Measurements from ENCODE around the gene DEXI.
"Not testable (repeated sequence)": the region's sequence is repeated elsewhere in the genome, so short reads cannot be mapped to it uniquely, and the experiment has no call there.

DEXI gene

DNA sequence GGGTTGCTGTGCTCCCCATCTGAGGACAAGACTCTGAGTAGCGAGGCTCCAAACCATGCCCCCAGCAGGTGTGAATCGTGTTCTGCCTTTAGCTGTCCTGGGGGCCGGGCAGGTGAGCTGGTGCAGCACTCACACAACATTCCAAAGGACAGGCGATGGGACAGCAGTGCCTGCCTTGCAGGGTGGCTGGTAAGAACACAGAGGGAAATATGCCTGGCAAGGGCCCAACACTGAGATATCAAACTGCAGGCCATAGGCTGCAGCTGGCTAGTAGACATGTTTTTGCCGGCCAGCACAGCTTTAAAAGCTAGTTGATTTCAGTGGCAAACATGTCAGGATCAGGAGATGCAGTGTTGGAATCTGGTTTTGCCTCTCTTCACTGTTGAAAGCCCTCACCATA is 25.7 kb upstream of the DEXI start:
- no peak for DNase-seq

DNA sequence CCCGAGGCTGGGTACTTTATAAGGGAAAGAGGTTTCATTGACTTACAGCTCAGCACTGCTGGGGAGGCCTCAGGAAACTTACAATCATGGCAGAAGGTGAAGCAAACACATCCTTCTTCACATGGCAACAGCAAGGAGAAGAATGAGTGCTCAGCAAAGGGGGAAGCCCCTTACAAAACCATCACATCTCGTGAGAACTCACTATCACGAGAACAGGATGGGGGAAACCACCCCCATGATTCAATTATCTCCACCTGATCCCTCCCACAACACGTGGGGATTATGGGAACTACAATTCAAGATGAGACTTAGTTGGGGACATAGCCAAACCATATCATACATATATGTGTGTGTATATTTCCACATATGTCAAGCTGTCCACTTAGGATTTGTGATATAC is 24.3 kb upstream of the DEXI start:
- DNase-seq: not testable (repeated sequence)

DNA sequence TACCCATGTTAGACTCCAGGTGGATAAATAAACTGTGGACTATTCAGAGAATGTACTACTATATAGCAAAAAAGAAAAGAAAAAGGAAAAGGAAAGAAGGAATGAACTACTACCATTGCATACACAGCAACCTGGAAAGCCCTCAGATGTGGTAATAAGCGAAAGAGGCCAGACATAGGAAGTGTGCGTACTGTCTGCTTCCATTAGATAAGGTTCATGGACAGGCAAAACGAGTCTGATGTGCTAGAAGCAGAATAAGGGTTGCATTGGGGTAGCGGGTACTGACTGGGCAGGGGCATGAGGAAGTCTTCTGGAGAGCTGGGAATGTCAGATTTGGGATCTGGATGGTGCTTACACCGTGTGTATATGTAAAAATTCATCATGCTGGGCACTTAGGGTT is 23.9 kb upstream of the DEXI start:
- no peak for DNase-seq

GRCh38 chr16:10965440-10966061 is 23.3 kb upstream of the DEXI start:
- DNase-seq: no peak

GRCh38 chr16:10964891-10965326 is 22.6 kb upstream of the DEXI start:
- no peak for DNase-seq

GRCh38 chr16:10964039-10964890 is 22.0 kb upstream of the DEXI start:
- peak; percentile 93 for DNase-seq

DNA sequence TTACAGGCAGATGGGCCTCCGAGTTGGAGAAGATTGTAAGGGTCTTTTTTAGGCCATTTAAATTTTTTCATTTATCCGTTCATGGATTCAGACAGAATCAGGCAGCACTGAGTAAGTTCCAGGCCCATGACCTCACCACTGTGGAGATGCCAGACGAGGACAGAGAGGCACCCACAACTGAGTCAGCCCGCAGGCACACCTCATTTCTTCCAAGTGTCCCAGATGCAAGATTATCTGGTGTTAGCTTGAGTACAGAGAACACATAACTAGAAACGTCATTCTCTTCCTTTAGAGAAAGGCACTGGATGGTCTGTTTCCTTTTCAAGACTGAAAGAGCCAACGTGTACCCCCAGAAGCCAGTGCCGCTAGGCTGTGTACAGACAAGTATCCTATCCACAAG is 19.0 kb upstream of the DEXI start:
- DNase-seq: peak; percentile 82

DNA sequence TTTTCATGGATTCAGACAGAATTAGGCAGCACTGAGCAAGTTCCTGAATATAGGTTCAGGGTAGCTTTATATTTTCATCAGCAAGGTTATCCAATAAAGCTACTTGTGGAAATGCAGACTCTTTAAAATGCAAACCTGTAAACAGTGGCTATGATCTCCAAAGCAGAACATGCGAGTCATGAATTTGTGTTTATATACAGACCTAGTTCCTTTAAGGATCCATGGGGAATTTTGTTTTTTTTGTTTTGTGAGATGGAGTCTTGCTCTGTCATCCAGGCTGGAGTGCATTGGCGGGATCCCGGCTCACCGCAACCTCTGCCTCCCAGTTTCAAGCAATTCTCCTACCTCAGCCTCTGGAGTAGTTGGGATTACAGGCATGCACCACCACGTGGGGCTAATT is 16.9 kb upstream of the DEXI start:
- DNase-seq: no peak

GRCh38 chr16:10957771-10958482 is 15.7 kb upstream of the DEXI start:
- no peak for DNase-seq

GRCh38 chr16:10954903-10955302 is 12.6 kb upstream of the DEXI start:
- no peak for DNase-seq

DNA sequence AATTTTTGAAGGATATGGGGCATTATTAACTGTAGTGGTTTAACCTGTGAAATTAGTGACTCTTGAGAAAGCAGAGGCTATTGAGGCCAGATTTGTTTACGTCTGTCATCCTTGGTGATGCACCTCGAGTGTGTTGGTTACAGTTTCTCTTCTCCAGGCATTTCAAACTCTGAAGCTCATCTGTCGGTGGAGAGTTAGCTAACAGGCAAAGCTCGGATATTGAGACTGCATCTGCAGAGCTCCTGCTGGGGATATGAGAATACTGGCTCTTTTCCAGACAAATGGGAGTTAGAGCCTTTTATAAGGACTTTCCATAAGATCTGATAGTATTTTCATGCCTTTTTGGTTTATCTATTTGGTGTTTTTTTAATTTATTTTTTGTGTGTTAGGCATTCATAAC is 8.8 kb upstream of the DEXI start:
- no peak for DNase-seq

DNA sequence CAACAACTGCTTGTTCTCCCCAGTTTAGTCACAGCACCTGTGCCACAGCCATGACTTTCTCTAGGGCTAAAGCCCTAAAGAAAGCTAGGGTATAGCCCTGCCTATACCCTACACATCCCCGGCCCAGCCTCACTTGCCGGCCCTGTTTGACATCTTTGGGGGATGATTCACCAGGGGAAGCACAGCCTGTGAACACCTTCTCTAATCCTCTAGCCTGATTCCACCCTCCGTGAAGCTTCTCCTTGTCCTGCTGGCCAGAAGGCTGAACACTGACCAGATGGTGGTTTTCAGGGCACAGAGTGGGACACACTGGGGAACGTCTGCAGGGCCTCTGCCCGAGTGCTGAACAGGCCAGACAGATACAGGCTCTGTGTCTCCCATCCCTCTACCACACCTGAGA is 8.1 kb upstream of the DEXI start:
- DNase-seq: peak; percentile 83

- peak; percentile 72 for DNase-seq
Observed at GRCh38 chr16:10949424-10949970, 7.2 kb upstream of the DEXI start.

GRCh38 chr16:10947211-10947787 is 5.0 kb upstream of the DEXI start:
- no peak for DNase-seq

- DNase-seq: peak; percentile 81
Observed at GRCh38 chr16:10946308-10946707, 4.0 kb upstream of the DEXI start.

- no peak for DNase-seq
Observed at GRCh38 chr16:10945065-10945787, 3.0 kb upstream of the DEXI start.

DNA sequence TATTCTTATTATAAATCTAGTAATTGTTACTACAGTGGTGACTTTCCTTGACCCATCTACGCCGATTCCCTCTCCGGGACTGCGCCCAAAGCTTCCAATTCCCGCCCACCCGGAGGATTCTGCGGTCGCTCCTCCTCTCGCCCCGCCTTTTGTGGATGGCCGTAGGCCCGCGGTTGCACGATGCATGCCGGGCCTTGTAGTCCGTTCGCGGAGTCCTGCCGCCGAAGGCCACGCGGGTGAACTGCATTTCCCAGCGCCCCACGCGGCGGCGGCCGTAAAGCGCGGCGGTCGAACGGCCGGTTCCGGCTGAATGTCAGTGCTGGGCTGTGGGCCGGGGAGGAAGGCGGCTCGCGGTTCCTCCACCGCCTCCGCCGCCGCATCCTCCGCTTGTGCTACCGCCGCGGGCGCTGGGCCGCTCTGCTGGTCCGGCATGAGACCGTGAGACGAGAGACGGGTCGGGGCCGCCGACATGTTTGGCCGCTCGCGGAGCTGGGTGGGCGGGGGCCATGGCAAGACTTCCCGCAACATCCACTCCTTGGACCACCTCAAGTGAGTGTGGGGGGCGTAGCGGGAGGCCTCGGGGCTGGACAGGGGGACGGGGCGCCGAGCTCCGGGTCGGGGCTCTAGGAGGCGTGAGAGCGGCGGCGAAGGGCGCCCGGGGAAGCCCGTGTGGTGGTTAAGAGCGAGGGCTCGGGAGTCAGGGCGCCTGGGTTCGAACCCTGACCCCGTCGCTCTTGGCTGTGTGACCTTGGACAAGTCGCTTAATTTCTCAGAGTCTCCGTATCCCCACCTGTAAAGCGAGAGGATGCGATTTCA is 2.2 kb upstream of the DEXI start, which contains the start of gene CLEC16A:
CLEC16A (plus strand) TSS at position 316 of the 816 bp plus-strand sequence; CDS start at position 470, 154 bp downstream.
- DNase-seq: peak; percentile 99

GRCh38 chr16:10943064-10943353 is 741 bp upstream of the DEXI start:
- no peak for DNase-seq

GRCh38 chr16:10941935-10942351 is 325 bp downstream of the DEXI start:
- not testable (repeated sequence) for DNase-seq

- DNase-seq: peak; percentile 67
Observed at GRCh38 chr16:10941127-10941933, 938 bp downstream of the DEXI start.

Data from islet precursor cell (in vitro differentiated cells).